HG02623 (cell line): ENCODE measurements around the gene SULT1B1.

Experiments
- ATAC-seq: cut with Tn5 transposase; IDR thresholded peaks from one replicate; pipeline ENCODE4 v1.9.1; 2021; ENCODE audit warnings: moderate library complexity; ENCODE audit not compliant: unreplicated experiment

SULT1B1 gene

DNA sequence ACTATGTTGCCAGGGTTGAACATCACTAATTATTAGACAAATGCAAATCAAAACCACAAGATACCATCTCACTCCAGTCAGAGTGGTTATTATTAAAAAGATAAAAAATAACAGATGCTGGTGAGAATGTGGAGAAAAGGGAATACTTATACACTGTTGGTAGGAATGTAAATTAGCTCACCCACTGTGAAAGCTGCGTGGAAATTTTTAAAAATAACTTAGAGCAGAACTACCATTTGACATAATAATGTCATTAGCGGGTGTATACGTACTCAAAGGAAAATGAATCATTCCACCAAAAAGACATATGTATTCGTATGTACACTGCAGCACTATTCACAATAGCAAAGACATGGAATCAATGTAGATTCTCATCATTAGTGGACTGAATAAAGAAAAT lies 58.7 kb downstream of the SULT1B1 start:
- no peak for ATAC-seq

DNA sequence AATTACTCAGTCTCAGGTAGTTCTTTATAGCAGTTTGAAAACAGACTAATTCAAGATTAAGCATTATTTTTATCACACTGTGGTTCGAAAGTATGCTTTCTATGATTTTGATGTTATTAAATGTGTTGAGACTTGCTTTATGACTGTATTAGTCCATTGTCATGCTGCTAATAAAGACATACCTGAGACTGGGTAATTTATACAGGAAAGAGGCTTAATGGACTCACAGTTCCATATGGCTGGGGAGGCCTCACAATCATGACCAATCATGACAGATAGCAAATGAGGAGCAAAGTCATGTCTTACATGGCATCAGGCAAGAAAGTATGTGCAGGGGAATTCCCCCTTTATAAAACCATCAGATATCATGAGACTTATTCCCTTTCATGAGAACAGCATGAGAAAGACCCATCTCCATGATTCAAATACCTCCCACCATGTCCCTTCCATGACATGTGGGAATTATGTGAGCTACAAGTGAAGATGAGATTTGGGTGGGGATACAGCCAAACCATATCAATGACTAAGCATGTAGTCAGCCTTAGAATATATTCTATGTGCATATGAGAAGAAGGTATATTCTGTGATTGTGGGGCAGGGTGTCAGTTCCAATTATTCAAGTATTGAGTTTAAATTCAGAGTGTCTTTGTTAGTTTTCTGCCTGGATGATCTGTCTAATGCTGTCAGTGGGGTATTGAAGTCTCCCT lies 62.7 kb downstream of the SULT1B1 start:
- no peak for ATAC-seq

DNA sequence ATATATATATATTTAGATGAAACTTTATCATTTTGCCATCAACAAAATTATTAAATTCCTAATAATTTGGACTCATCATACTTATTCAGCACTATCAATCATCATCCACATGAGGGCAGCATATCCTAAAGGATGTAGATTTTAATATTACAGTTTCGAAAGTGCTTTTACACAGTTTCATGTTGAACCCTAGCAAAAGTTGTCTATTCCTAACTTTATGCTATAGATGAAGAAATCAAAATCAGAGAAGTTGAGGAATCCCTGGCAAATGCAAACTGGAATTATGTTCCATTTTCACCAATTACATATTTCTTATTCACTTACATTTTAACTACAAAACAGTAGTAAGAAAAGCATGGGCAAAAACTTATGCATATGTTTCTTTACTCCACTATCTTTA lies 70.8 kb downstream of the SULT1B1 start:
- ATAC-seq = no peak

DNA sequence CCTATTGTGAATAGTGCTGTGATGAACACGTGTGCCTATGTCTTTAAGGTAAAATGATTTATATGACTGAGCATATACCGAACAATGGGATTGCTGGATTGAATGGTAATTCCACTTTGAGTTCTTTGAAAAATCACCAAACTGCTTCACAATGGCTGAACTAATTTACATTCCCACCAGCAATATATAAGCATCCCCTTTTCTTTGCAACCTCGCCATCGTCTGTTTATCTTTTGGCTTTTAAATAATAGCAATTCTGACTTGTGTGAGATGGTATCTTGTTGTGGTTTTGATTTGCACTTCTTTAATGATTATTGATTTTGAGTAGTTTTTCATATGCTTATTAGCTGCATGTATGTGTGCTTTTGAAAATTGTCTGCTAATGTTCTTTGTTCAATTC lies 75.6 kb downstream of the SULT1B1 start:
- no peak for ATAC-seq
